HG02610 (cell line): ENCODE measurements around the gene HSPB9.
A peak's percentile ranks its signal among the peaks of the same experiment; 100 is the strongest.

Source experiments
- ATAC-seq: cut with Tn5 transposase; IDR thresholded peaks from one replicate; pipeline ENCODE4 v1.9.1; 2021; ENCODE audit warnings: mild to moderate bottlenecking, moderate library complexity; ENCODE audit not compliant: unreplicated experiment

Gene HSPB9

DNA sequence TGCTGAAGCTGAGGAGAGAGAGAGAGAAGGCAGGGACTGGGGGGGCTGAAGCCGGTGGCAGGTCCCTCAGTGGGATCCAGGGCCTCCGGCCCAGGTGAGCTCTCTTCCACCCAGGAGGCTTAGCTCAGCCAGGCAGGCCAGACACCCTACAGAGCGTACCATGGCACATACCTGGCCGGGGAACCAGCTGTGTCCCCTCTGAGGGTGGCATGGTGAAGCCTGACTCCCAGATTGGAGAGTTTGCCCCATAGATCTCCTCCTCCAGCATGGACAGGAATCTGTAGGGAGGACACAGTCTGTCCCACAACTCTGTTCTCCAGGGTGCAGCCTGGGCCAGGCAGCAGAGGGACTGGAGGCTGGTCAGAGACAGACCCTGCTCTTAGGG, 4.5 kb upstream of the HSPB9 start:
- no peak for ATAC-seq

DNA sequence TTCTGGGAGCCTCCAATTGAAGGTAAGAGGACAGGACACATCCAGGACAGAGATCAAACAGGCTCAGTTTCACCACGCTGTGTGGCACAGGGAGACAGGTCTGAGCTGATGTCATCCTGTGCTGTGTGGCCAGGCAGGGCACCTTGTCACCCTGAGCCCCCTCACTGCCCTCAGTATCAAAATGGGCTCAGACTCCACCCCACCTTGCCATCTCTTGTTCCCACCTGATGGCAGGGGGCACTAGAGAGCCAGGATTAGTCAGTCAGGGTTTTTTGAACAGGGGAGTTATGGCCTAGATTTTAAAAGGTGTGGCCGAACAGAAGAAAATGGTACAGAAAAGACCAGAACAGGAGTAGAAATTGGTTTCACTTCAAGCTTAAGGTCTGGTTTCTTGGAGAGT, 4.1 kb upstream of the HSPB9 start:
- ATAC-seq, result no peak

DNA sequence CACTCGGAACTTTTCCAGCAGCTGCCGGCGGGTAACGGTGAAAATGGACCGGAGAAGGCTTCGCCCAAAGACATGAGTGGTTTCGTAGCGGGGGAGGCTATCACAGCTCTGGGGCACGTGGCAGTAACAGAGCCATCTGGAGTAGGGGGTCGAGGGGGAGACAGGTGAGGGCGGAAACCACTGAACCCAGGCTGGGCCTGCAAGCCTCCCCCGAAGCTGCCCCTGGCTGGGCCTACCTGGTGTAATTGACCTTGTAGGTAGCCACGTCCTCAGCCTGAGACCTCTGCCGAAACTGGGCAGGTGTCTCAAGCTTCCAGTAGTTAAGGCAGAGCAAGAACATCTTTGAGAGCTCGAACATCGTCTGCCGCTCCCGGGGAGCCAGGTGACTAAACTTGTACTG, 3.3 kb upstream of the HSPB9 start:
- no peak for ATAC-seq

DNA sequence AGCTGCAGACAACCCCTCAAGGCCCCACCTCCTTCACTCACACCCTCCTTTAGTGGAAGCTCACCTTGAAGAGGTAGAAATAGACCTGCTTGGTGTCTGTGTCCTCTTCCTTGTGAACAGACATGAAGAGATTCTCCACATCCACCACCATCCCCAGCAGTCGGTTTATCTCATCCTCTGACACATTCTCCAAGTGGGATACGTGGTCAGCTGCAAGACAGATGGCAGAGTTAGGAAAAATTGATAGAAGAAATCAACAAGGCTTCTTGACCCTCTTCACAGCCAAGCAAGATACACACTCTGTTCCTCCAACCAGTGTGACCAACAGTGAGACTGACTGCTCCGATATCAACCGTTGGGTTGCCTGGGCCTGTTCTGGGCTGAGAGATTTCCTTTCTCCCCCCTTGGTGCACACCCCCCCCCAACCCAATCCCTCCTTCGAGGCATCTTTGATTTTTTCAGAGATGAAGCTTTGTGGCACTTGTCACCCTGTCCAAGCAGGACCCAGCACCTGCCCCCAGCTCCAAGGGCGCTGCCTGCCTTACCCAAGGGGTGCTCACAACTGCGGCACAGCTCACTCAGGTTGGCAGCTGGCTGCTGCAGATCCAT, 2.3 kb upstream of the HSPB9 start:
- ATAC-seq, result no peak

- ATAC-seq, result peak; percentile 81
Observed at GRCh38 chr17:42120770-42121769, 1.5 kb upstream of the HSPB9 start, which contains the start of gene KAT2A. KAT2A (minus strand) TSS chr17:42121367; CDS start chr17:42121304, 63 bp downstream.

- ATAC-seq, result no peak
Observed at GRCh38 chr17:42124256-42124655, 1.7 kb downstream of the HSPB9 start.

GRCh38 chr17:42125565-42125964, 3.0 kb downstream of the HSPB9 start:
- ATAC-seq, result no peak

DNA sequence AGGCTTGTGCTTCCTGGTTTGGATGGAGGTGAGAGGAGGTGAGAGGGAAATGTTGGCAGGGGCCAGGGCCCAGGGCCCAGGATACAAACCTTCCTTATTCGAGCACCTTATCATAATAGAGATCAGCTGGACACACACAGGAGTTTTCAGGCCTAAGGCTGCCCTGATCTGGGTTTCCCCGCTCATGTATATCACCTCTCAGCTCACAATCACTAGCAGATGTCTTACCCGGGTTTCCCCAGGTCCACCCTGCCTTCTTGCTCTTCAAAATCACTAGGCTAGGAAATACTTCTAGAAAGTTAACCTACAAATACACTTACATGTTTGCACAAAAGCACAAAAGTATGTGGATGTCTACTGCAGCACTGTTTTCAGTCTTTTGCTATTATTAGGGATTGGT, 4.2 kb downstream of the HSPB9 start:
- ATAC-seq, result no peak

DNA sequence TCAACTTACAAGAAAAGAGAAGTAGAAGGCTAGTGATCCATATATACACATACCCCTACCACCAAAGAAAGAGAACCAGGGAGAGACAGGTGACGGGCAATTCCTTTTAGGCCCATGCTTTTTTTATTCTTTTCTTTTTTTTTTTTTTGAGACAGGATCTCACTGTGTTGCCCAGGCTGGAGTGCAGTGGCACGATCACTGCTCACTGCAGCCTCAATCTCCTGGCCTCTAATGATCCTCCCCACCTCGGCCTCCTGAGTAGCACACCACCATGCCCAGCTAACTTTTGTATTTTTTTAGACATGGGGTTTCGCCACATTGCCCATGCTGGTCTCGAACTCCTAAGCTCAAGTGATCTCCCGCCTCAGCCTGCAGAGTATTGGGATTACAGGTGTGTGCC, 4.8 kb downstream of the HSPB9 start:
- ATAC-seq, result no peak

DNA sequence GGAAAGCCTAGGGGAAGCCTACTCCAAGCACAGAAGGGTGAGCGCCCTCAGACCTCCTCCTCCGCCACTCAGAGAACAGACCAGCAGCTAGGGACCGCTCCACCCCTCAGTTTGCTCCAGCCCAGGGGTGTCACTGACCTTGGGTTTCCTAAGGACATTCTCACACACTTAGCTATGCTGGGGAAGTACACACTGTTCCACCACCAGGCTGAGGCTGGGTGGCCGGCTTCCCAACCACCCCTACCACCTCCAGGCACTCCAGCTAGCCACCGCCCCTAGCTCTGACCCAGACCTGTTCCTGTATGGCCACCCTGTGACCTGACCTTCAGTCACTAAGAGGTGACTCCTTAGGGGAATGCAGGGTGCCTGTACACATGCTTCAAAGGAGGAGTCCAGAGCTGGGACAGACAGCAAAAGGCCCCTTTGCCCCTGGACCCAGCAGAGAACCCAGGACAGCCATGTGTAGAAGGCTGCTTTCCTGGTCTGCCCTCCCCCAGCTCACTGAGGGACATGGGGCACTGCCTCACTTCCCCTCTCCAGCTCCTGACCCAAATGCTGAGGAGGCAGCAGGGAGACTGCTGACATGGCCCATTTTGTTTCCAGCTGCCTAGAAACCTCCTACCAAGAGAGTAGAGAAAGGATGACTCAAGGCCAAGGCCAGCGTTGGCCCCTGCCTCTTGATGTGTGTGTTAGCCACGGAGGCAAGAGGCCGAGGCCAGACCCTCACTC, 6.7 kb downstream of the HSPB9 start:
- no peak for ATAC-seq

DNA sequence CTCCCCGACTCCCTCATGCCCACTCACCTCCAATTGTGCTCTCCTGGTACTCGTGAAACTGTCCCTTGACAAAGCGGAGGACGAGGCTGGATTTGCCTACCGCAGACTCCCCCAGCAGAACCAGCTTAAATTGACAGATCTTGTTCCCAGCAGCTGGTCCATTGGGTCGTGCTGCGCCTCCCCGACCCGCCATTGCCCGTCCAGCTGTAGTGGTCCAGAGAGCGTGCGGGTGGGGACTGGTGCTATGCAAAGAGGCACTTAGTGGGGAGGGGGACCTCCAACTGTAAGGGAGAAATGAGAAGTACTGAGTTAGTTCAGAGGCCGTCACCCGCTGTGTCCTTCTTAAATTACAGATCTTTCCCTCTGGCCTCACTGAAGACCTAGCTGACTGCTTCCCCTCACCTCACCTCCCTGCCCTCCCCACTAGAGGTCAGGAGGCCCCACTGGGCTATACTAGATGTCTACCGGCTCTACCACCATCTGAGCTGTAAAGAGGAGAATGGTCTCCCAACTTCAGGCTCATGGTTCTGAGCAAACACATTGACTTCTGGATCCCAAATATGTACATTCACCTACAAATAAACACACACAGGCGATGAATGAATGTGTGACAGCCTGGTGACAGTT, 7.8 kb downstream of the HSPB9 start:
- ATAC-seq, result no peak

DNA sequence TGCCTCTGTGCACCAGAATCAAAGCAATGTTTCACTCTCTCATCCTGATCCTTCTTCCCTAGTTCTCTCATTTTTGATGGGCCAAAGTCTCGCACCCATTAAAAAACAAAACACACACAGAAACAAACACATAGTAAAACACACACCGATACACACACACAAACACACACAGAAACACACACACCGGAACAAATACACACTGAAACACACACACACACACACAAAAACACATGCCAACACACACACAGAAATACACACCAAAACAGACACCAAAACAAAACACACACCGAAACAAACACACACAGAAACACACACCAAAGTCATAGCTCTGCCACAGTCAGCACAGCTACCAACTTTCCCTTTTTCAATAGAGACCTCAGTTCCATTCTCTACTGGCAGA, 8.6 kb downstream of the HSPB9 start:
- no peak for ATAC-seq

DNA sequence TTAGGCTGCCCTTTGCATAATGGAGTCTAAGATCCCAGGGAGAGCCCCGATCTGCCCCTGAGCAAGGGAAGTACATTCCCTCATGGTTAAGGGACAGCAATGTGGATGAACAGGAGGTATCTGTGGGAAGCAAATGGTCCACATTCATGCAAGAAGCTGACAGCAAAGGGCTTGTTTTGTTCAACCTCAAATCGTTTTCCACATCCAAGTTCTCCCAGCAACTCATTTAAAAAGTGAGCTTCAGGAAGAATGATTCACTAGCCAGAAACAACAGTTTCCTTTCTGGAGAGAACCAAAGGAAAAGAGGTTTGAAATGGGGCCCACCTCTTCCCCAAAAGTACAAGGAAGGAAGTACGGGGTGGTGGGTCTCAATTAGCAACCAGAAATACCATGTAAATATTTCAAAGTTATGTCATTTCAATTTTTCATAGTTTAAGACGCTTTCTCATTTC, 9.4 kb downstream of the HSPB9 start:
- no peak for ATAC-seq

DNA sequence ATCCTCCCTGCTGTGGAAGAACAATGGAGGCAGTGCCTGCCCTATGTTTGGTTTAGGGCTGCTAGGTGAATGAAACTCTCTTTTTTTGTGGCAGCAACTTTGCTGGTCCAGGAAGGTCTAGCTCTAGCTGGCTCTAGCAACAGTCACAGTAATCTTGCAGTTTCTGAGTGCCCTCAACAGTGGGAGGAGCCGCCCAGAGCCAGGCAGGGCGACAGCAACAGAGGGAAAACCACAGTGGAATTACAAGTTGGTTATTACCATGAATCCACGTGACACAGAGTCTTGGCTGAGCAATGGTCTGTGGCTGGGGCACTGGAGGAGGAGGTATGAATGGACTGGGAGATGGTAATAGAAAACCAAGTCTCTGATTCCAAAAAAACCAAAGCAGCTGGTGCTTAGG, 10.3 kb downstream of the HSPB9 start:
- no peak for ATAC-seq

- ATAC-seq, result no peak
Observed at GRCh38 chr17:42133461-42134041, 10.9 kb downstream of the HSPB9 start.

GRCh38 chr17:42135151-42135550, 12.5 kb downstream of the HSPB9 start:
- no peak for ATAC-seq

DNA sequence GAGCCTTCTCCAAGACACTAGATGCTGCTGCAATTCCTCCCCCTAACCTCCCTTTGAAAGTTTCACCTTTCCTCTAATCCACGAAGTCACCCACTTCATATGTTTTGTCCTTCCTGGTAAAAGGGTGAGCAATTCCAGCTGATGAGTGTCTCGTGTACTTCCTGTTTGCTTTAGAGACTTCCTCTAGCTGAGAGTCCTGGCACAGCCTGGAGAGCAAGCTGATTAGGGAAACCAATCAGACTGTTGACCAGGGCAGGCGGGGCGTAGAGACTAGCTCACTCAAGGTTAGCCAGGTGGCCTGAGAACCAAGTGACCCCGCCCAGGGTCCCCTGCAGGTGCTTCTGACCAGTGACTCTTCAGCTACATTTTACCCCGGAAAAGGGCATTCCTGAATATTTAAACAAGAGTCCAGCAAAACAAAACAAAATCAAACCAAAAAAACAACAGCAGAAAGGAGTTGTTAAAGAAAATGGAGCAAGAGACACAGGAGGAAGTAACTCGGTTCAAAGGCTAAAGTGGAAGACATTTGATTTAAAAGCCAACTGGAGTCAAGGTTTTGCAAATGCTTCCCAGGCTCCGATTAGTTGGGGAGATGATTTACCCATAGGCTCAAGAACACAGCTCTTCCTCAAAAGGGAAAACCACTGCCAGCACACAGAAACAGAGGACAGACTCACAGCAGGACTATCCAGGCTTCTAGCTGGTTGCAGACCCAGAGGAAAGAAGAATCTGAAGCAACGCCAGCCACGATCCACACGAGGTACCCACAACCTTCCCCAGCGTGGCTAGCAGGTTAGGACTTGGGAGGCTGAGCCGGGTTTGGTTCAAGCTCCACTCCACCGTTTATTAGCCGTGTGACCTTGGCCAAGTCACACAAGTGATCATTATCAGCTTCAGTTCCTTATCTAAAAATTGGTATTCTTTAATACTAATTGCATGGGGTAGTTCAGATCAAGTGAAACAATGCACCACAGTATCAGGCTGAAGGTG, 13.4 kb downstream of the HSPB9 start:
- no peak for ATAC-seq

DNA sequence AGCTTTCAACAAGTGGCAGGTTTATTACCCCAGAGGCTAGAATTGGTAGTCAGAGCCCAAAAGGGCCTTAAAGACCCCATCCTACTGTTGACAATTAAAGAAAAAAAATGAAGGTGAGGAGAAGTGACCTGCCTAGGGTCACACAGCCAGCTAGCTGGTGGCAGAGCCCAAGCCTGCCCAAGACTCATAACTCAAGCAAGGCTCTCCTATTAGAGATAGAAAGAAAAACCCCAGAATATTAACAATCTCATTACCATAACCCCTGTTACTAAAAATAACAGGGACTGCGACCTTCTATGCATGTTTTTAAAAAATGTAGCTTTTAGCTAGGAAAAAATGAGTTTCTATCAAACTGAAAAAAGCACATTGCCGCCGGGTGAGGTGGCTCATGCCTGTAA, 14.0 kb downstream of the HSPB9 start:
- ATAC-seq, result no peak

DNA sequence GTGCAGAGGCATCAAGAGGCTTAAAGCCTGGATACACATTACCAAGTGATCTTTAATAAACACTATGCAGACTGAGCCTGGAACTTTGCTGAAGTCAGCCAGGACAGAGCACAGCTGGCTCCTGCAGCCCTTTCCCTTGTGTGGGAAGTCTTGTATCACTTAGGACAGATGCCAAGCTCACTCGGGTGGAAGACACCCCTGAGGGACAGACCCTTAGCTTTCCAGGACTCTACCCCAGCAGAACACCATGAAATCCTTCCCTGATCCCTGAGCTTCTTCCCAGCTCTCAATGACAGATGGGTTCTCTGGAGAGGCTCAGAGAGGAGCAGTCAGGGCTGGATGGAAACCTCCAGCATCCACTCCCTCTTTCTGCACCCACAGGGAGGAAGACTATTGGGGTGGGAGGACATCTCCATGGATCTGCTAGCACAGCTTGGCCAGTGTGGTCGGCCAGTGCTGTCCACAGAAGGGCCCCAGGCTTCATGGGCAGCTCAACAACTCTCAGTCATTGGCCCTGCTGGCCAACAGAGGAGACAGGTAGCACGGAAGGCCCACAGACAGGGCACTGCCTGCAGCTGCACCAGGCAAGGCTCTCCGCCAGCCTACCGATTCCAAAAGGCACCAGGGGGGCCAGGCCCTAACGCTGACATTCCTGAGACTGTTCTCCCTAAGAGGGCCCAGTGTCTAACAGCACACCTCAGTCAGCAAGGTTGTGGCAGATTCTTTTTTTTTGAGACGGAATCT, 16.3 kb downstream of the HSPB9 start:
- no peak for ATAC-seq
